Stomach smooth muscle (tissue), 2 donors: ENCODE measurements around the gene CACNA2D1.

Source experiments
- H3K27ac ChIP-seq: one replicate; pipeline ENCODE4 v1.7.0; 2013; ENCODE audit warnings: mild to moderate bottlenecking, low read length, inconsistent platforms
- H3K27me3 ChIP-seq, 2 donors: one replicate each; pipeline ENCODE4 v1.7.0; 2013; ENCODE audit warnings: low read length in 2 of 2; ENCODE audit not compliant: insufficient read depth in 2 of 2, control insufficient read depth in 1 of 2
- H3K36me3 ChIP-seq, 2 donors: one replicate each; pipeline ENCODE4 v1.7.0; 2013; ENCODE audit warnings: low read length in 2 of 2; ENCODE audit not compliant: control insufficient read depth in 2 of 2, insufficient read depth in 2 of 2
- H3K4me1 ChIP-seq: one replicate; pipeline ENCODE4 v1.7.0; 2013; ENCODE audit warnings: low read length; ENCODE audit not compliant: control insufficient read depth, insufficient read depth
- H3K4me3 ChIP-seq, 2 donors: one replicate each; pipeline ENCODE4 v1.7.0; 2013; ENCODE audit warnings: low read length in 2 of 2
- H3K9ac ChIP-seq, 2 donors: one replicate each; pipeline ENCODE4 v1.7.0; 2013; ENCODE audit warnings: low read length in 2 of 2, mild to moderate bottlenecking in 1 of 2
- H3K9me3 ChIP-seq, 2 donors: one replicate each; pipeline ENCODE4 v1.7.0; 2013; ENCODE audit warnings: low read length in 2 of 2; ENCODE audit not compliant: control insufficient read depth in 2 of 2
- donor health status: healthy.
- donor health status: Pancreatic carcinoma.

Gene CACNA2D1

DNA sequence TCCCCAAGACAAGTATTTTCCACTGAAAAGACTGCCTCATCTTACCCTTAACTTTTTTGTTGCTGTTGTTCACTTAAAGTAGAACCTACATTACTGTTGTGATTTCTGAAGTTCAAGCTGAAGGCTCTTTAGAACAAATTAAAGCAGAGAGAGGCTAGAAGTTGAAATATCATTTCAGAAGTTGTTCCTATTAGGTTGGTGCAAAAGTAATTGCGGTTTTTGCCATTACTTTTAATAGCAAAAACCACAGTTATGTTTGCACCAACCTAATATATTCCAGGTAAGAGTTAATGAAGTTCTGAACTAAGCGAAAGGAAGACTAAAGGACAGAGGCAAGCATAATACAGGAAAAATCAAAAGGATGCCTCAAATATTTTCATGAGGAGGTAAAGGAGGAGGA lies 153.7 kb downstream of the CACNA2D1 start:
- Histone ChIP-seq H3K27ac (no peak overlapping the region), H3K9me3 (no peaks in the 10 kb centered on the region), H3K36me3 (no peaks in the 10 kb centered on the region), H3K4me1 (no peaks in the 10 kb centered on the region), H3K9ac (no peak overlapping the region), H3K4me3 (no peak overlapping the region), H3K27me3 (no peaks in the 10 kb centered on the region)

- no peaks in the 10 kb centered on the region for H3K27me3 ChIP-seq
- no peaks in the 10 kb centered on the region for H3K36me3 ChIP-seq
- no peaks in the 10 kb centered on the region for H3K4me1 ChIP-seq
- no peaks in the 10 kb centered on the region for H3K9me3 ChIP-seq
- no peak overlapping the region for H3K9ac ChIP-seq
- H3K27ac ChIP-seq: no peak overlapping the region
- H3K4me3 ChIP-seq: no peak overlapping the region
Measured at GRCh38 chr7:82289152-82289535, 154.4 kb downstream of the CACNA2D1 start.

GRCh38 chr7:82286798-82287140 lies 156.8 kb downstream of the CACNA2D1 start:
- Histone ChIP-seq H3K4me1 (no peaks in the 10 kb centered on the region), H3K9me3 (no peaks in the 10 kb centered on the region), H3K4me3 (no peak overlapping the region), H3K27me3 (no peaks in the 10 kb centered on the region), H3K36me3 (no peaks in the 10 kb centered on the region), H3K9ac (no peak overlapping the region), H3K27ac (no peak overlapping the region)

DNA sequence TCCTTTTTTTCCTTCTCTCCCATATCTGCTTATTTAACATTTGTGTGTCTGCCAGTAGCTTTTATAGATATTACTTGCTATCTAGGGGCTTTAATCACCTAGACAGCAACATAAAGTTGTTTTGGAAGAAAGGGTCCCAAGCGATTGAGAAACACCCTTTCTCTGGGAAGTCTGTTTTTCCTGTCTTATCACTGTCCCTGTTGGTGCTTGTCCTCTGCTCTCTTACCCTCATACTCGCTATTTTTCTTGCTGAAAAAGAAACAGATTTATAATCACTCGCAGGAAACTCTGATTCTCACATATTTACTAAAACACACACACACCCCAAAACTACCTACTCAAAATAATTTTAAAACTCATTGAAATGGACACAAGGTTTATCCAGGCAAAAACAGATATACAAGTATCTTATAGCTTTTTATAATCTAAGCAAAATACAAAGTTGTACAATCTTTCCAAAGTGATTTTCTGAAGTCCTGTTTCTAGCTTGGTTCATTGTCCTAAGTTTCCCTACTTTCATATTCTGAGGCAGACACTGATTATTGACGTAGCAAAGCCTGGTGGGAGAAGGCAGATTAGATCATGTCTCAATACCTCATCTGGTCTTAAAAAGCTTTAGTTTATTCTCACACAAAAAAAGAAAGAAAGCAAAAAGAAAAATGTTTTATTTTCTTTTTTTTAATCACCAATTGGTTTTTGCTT lies 157.3 kb downstream of the CACNA2D1 start:
- Histone ChIP-seq H3K27ac (no peak overlapping the region), H3K36me3 (no peaks in the 10 kb centered on the region), H3K4me1 (no peaks in the 10 kb centered on the region), H3K4me3 (no peak overlapping the region), H3K27me3 (no peaks in the 10 kb centered on the region), H3K9ac (no peak overlapping the region), H3K9me3 (no peaks in the 10 kb centered on the region)

- Histone ChIP-seq H3K4me3 (no peak overlapping the region), H3K9ac (no peak overlapping the region), H3K27ac (no peak overlapping the region), H3K9me3 (no peaks in the 10 kb centered on the region), H3K36me3 (no peaks in the 10 kb centered on the region), H3K4me1 (no peaks in the 10 kb centered on the region), H3K27me3 (no peaks in the 10 kb centered on the region)
Measured at GRCh38 chr7:82284936-82285519, 158.5 kb downstream of the CACNA2D1 start.

DNA sequence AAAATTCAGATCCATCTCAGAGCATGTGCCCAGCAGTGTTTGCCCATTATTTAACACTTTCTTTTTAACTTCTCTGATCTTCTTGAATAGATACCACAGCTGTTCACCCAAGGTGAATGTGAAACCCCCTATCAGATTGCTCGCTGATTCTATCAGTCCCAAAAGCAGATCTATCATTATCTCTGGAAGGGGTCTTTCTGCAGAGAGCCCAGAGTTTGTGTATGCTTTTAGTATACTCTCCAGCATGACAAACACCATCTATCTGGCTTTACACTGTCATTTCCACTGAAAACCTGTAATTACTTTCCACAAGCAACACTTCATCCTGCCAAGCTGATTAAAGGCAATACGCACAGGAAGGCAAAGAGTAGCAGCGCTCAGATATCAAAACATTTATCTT lies 168.2 kb downstream of the CACNA2D1 start:
- H3K36me3 ChIP-seq: no peaks in the 10 kb centered on the region
- H3K4me3 ChIP-seq: no peak overlapping the region
- no peaks in the 10 kb centered on the region for H3K27me3 ChIP-seq
- no peaks in the 10 kb centered on the region for H3K4me1 ChIP-seq
- H3K27ac ChIP-seq: no peak overlapping the region
- no peaks in the 10 kb centered on the region for H3K9me3 ChIP-seq
- H3K9ac ChIP-seq: no peak overlapping the region

- Histone ChIP-seq H3K4me3 (no peak overlapping the region), H3K36me3 (no peaks in the 10 kb centered on the region), H3K27ac (no peak overlapping the region), H3K9ac (no peak overlapping the region), H3K4me1 (no peaks in the 10 kb centered on the region), H3K9me3 (no peaks in the 10 kb centered on the region), H3K27me3 (no peaks in the 10 kb centered on the region)
Measured at GRCh38 chr7:82274681-82275080, 168.9 kb downstream of the CACNA2D1 start.

DNA sequence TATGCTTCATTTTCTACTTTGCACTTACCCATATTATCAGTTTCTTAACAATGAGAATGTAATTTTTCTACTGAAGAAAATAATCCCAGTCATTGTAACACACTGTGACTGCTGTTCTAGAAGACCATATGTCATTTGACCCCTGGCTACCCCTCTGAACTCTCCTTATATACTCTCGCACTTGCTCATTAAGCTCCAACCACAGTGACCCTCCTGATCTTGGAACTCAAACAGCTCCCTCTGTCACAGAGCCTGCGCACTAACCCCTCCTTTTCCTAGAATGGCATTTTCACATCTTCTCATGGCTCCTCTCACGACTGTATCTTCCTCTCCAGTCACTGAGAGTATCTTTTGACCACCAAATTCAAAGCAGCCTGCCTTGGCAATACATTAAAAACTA lies 169.7 kb downstream of the CACNA2D1 start:
- Histone ChIP-seq H3K9me3 (no peaks in the 10 kb centered on the region), H3K9ac (no peak overlapping the region), H3K36me3 (no peaks in the 10 kb centered on the region), H3K4me1 (no peaks in the 10 kb centered on the region), H3K27ac (no peak overlapping the region), H3K4me3 (no peak overlapping the region), H3K27me3 (no peaks in the 10 kb centered on the region)

GRCh38 chr7:82270870-82271269 lies 172.7 kb downstream of the CACNA2D1 start:
- Histone ChIP-seq H3K27ac (no peak overlapping the region), H3K27me3 (no peaks in the 10 kb centered on the region), H3K4me1 (no peaks in the 10 kb centered on the region)

GRCh38 chr7:82268632-82269031 lies 174.9 kb downstream of the CACNA2D1 start:
- H3K4me1 ChIP-seq: no peaks in the 10 kb centered on the region
- no peak overlapping the region for H3K4me3 ChIP-seq
- no peaks in the 10 kb centered on the region for H3K27me3 ChIP-seq
- H3K36me3 ChIP-seq: no peaks in the 10 kb centered on the region
- H3K9me3 ChIP-seq: no peaks in the 10 kb centered on the region
- H3K9ac ChIP-seq: no peak overlapping the region
- no peak overlapping the region for H3K27ac ChIP-seq

More at GRCh38 chr7:82270870-82271269, 172.7 kb downstream of the CACNA2D1 start:
- H3K36me3 ChIP-seq: no peaks in the 10 kb centered on the region
- no peaks in the 10 kb centered on the region for H3K9me3 ChIP-seq
- H3K9ac ChIP-seq: no peak overlapping the region
- no peak overlapping the region for H3K4me3 ChIP-seq

- H3K9me3 ChIP-seq: no peaks in the 10 kb centered on the region
- no peak overlapping the region for H3K9ac ChIP-seq
- H3K4me3 ChIP-seq: no peak overlapping the region
- H3K36me3 ChIP-seq: no peaks in the 10 kb centered on the region
- no peak overlapping the region for H3K27ac ChIP-seq
- no peaks in the 10 kb centered on the region for H3K27me3 ChIP-seq
- H3K4me1 ChIP-seq: no peaks in the 10 kb centered on the region
Measured at GRCh38 chr7:82266081-82266480, 177.5 kb downstream of the CACNA2D1 start.
